Immature natural killer cell (primary cell): ENCODE results near the gene MRPL36. TPM values are rescaled to one million over a fixed set of nuclear protein-coding genes. Genes with fewer than 3 reads are reported as not detected.
"Not testable (repeated sequence)": the region's sequence is repeated elsewhere in the genome, so short reads cannot be mapped to it uniquely, and the experiment has no call there.

ENCODE experiments used
- DNase-seq, 3 donors: peaks; one replicate each; pipeline ENCODE4 v3.0.0; 2022; ENCODE audit warnings: mixed read lengths in 1 of 3
- H3K27ac Mint-ChIP-seq, 6 donors: one replicate each; pipeline ENCODE4 v1.8.0; 2020; ENCODE audit warnings: mixed read lengths in 6 of 6, mild to moderate bottlenecking in 5 of 6, inconsistent platforms in 4 of 6, moderate library complexity in 3 of 6
- H3K27me3 Mint-ChIP-seq, 3 donors: one replicate each; pipeline ENCODE4 v1.8.0; 2020 to 2021; ENCODE audit warnings: low read depth in 3 of 3, mild to moderate bottlenecking in 3 of 3, mixed read lengths in 3 of 3, moderate library complexity in 3 of 3, inconsistent platforms in 1 of 3
- H3K36me3 Mint-ChIP-seq, 3 donors: one replicate each; pipeline ENCODE4 v1.8.0; 2020; ENCODE audit warnings: mixed read lengths in 3 of 3, inconsistent platforms in 2 of 3, mild to moderate bottlenecking in 2 of 3
- H3K4me1 Mint-ChIP-seq, 2 donors: one replicate each; pipeline ENCODE4 v1.8.0; 2020; ENCODE audit warnings: inconsistent platforms in 2 of 2, mild to moderate bottlenecking in 2 of 2, mixed read lengths in 2 of 2, moderate library complexity in 1 of 2
- H3K4me3 Mint-ChIP-seq, 5 donors: one replicate each; pipeline ENCODE4 v1.8.0; 2020; ENCODE audit warnings: mild to moderate bottlenecking in 5 of 5, mixed read lengths in 5 of 5, inconsistent platforms in 3 of 5, moderate library complexity in 3 of 5
- H3K9me3 Mint-ChIP-seq, 6 donors: one replicate each; pipeline ENCODE4 v1.8.0; 2020; ENCODE audit warnings: mild to moderate bottlenecking in 6 of 6, mixed read lengths in 6 of 6, inconsistent platforms in 4 of 6, moderate library complexity in 3 of 6
- polyA plus RNA-seq, 3 donors: library from polyadenylated mRNA; unstranded; fragments of 300-500 nt; fragmentation: Illumina TruSeq; gene quantifications; one replicate each; pipeline ENCODE4 v1.2.3, GENCODE V29; 2021

The MRPL36 gene
- polyA plus RNA-seq, 3 donors from 2014 or later, result 86.5 to 142 (median 87.6) TPM

DNA sequence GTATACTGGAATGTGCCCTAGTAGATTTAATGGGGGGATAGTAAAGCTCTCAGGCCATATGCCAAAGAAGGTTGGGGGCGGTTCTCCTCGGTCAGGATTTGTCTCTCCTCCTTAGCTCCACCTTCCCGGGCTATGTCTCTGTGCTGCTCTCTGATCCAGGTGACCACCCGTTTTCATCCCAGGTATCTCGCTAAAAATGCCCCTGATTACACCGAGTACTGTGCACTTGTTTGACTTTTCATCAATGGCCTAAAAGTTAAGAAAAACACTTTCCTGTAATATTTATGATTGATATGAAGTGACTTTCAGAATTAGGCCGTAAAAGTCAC is 2.3 kb upstream of the MRPL36 start:
- Mint-ChIP-seq H3K9me3 (peaks cover 0 to 1% (median 0%) of the 10 kb centered on the region in 6 donors), H3K36me3 (peaks cover 4 to 38% (median 7%) of the 10 kb centered on the region in 3 donors), H3K27ac (peak overlapping the region; percentile 71 to 100 (median 93)), H3K4me3 (peak overlapping the region; percentile 92 to 100 (median 99)), H3K27me3 (peaks cover 3 to 15% (median 8%) of the 10 kb centered on the region in 3 donors), H3K4me1 (peaks cover 54 to 67% of the 10 kb centered on the region in 2 donors)
- no peak for DNase-seq

GRCh38 chr5:1801222-1801966 is 1.8 kb upstream of the MRPL36 start, which contains the start of gene NDUFS6:
Gene NDUFS6, plus strand, starts transcription at chr5:1801407. Its CDS starts 11 bp downstream, at chr5:1801418.
- DNase-seq, result peak; percentile 78 to 79 (median 79)
- Mint-ChIP-seq H3K27me3 (peaks cover 3 to 15% (median 8%) of the 10 kb centered on the region in 3 donors), H3K27ac (peak within 1 kb of the TSS; percentile 96 to 100 (median 98)), H3K36me3 (peaks cover 2 to 33% (median 6%) of the 10 kb centered on the region in 3 donors), H3K4me1 (peaks cover 55 to 62% of the 10 kb centered on the region in 2 donors), H3K9me3 (peaks cover 0 to 1% (median 0%) of the 10 kb centered on the region in 6 donors), H3K4me3 (peak within 1 kb of the TSS; percentile 92 to 100 (median 99))

- H3K4me1 Mint-ChIP-seq, result peaks cover 52 to 59% of the 10 kb centered on the region in 2 donors
- no peak for DNase-seq
- peaks cover 0 to 31% (median 6%) of the 10 kb centered on the region in 3 donors for H3K36me3 Mint-ChIP-seq
Observed at GRCh38 chr5:1800472-1801221, 1.0 kb upstream of the MRPL36 start.

GRCh38 chr5:1799110-1799601 is 481 bp downstream of the MRPL36 start:
- peaks cover 3 to 15% (median 8%) of the 10 kb centered on the region in 3 donors for H3K27me3 Mint-ChIP-seq
- peak overlapping the region; percentile 74 to 100 (median 92) for H3K4me3 Mint-ChIP-seq
- peaks cover 0 to 1% (median 0%) of the 10 kb centered on the region in 6 donors for H3K9me3 Mint-ChIP-seq
- H3K36me3 Mint-ChIP-seq, result peaks cover 0 to 20% (median 3%) of the 10 kb centered on the region in 3 donors
- H3K27ac Mint-ChIP-seq, result peak overlapping the region; percentile 44 to 97 (median 74)
- peaks cover 50 to 56% of the 10 kb centered on the region in 2 donors for H3K4me1 Mint-ChIP-seq
- no peak for DNase-seq

More at GRCh38 chr5:1800472-1801221, 1.0 kb upstream of the MRPL36 start:
- H3K27ac Mint-ChIP-seq, result peak overlapping the region; percentile 96 to 100 (median 98)
- H3K27me3 Mint-ChIP-seq, result peaks cover 3 to 15% (median 8%) of the 10 kb centered on the region in 3 donors
- peaks cover 0 to 1% (median 0%) of the 10 kb centered on the region in 6 donors for H3K9me3 Mint-ChIP-seq
- peak overlapping the region; percentile 92 to 100 (median 99) for H3K4me3 Mint-ChIP-seq

DNA sequence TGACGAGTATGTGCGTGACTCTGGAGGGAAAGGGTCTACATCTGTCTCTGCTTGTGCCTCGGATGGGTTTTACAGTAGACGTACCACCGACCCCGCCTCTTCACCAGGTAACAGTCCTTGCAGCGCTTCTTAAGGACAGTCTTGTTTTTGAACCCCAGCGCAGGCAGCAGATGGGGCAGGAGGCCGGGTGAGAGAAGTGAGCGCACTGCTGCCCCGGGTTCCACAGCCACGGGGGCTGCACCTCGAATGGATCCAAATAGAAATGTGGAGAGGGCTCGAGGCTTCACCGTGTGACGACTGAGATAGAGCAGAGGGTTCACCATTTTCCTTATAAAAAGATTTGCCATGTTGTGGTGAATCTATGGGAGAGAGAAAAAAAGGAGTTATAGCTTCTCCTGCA is 1.0 kb downstream of the MRPL36 start:
- Mint-ChIP-seq H3K27me3 (peaks cover 3 to 15% (median 8%) of the 10 kb centered on the region in 3 donors), H3K4me3 (peak overlapping the region; percentile 74 to 100 (median 92)), H3K27ac (peak overlapping the region; percentile 44 to 97 (median 66)), H3K4me1 (peaks cover 45 to 56% of the 10 kb centered on the region in 2 donors), H3K36me3 (peaks cover 0 to 15% (median 1%) of the 10 kb centered on the region in 3 donors)
- not testable (repeated sequence) for DNase-seq, H3K9me3 Mint-ChIP-seq

DNA sequence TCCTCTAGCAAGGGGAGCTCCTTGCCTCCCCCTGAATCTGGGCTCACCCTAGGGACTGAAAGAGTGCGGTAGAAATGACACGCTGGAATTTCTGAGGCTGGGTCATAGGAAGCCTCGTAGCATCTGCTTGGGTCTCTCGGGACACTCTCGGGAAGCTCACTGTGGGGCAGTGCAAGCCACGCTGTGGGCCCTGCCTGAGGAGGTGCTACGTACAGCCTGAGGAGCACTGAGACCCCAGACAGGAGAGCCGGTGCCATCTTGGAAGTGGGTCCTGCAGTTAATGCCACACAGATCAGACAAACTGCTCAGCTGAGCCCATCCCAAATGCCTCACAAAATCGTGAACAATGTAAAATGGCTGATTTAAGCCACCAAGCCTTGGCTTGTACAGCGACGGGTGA is 1.8 kb downstream of the MRPL36 start:
- H3K4me3 Mint-ChIP-seq, result peak overlapping the region in 3 of 5 donors; percentile 75 to 100 (median 97)
- peak overlapping the region in 1 of 6 donors; percentile 7 for H3K27ac Mint-ChIP-seq
- peaks cover 0 to 1% (median 0%) of the 10 kb centered on the region in 6 donors for H3K9me3 Mint-ChIP-seq
- DNase-seq, result no peak
- peaks cover 3 to 17% (median 12%) of the 10 kb centered on the region in 3 donors for H3K27me3 Mint-ChIP-seq
- H3K4me1 Mint-ChIP-seq, result peaks cover 45 to 55% of the 10 kb centered on the region in 2 donors
- peaks cover 0 to 13% (median 2%) of the 10 kb centered on the region in 3 donors for H3K36me3 Mint-ChIP-seq

DNA sequence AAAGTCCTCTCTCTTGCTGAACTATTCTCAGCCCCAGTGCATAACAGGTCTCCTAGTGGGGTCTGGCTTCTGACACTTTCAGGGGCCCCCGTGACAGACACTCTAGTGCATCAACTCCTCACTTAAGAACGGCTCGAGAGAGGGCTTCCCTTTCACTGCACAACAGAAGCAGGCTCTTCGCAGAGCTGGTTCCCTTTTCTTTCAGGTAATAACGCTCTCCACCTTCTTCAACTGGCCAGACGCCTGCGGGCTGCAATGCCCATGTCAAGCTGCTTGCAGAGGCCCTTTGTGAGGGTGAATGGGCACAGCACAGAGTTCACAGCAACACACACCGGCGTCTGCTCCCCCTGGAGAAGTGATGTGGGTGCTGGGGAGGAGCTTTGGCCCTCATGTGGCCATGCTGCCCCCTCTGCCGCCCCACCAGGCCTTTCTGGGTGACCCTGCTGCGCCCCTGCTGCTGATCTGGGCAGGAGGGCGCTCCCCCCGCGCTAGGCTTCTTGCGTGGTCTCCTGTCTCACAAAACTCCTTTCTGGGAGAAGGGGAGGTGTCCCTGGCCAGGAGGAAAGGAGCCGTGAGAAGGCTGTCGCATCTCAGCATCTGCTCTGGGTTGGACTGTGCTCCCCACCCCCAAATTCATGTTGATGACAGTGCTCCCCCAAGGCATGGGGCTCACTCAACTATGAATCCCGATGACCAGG is 2.4 kb downstream of the MRPL36 start:
- DNase-seq, result no peak
- peaks cover 0 to 13% (median 6%) of the 10 kb centered on the region in 3 donors for H3K36me3 Mint-ChIP-seq

DNA sequence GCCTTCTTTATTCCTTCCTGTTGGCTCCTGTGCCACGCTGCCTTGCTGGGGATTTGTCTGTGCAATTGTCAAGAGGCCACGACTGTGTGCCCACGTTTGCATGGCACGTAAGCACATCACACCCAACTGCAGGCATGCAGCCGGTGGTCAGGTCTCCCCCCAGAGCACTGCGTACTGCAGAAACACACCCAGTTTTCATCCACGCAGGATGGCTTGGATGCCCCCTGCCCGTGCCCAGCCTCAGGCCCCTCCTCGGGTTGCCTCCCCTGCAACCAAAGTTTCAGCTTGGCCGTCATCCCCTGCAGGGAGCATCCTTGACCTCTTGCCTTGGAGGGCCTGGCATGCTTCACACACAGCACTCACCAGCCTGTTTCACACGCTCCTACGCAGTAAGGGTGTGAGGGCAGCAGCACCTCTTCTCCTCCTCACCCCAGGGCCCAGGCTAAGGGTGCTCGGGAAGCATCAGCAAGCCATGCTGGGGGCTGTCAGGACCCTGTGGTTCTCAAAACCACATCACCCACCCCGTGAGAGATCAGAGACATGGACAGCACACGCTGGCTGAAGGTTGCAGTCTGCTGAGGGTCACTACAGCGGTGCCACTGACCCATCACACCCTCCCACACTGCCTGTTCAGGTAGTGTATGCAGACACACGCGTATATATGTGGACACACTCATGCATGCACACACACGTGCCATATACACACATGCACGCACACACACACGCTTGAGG is 3.1 kb downstream of the MRPL36 start:
- peaks cover 0 to 1% (median 0%) of the 10 kb centered on the region in 6 donors for H3K9me3 Mint-ChIP-seq
- peaks cover 3 to 20% (median 16%) of the 10 kb centered on the region in 3 donors for H3K27me3 Mint-ChIP-seq
- DNase-seq, result no peak
- peaks cover 0 to 13% (median 6%) of the 10 kb centered on the region in 3 donors for H3K36me3 Mint-ChIP-seq
- H3K27ac Mint-ChIP-seq, result peak overlapping the region in 1 of 6 donors; percentile 60
- H3K4me1 Mint-ChIP-seq, result peaks cover 46 to 60% of the 10 kb centered on the region in 2 donors
- H3K4me3 Mint-ChIP-seq, result peak overlapping the region in 1 of 5 donors; percentile 14

More for the DNA sequence above, 2.4 kb downstream of the MRPL36 start:
- Mint-ChIP-seq H3K27ac (no peak overlapping the region), H3K9me3 (peaks cover 0 to 1% (median 0%) of the 10 kb centered on the region in 6 donors), H3K27me3 (peaks cover 3 to 20% (median 16%) of the 10 kb centered on the region in 3 donors), H3K4me3 (peak overlapping the region in 2 of 5 donors; percentile 14 to 100), H3K4me1 (peaks cover 45 to 60% of the 10 kb centered on the region in 2 donors)

DNA sequence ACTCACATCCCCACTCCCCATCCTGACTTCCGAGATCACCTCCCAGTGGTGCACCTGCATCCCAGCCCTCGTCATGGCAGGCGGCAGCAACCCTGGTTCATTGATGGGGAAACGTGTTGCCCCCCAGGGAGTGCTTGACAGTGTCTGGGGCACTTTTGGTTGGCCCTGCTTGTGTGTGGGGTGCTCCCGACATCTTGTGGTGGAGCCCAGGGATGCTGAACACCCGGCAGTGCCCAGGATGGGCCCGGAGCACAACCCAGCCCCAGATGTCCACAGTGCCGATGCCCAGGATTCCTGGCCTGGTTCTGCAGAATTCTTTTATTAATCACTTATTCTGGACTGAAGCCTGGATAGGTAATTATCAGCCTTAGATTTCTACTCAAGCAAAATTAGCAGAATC is 3.7 kb downstream of the MRPL36 start:
- no peak for DNase-seq
- peak overlapping the region in 1 of 6 donors; percentile 60 for H3K27ac Mint-ChIP-seq
- H3K9me3 Mint-ChIP-seq, result peaks cover 0 to 1% (median 0%) of the 10 kb centered on the region in 6 donors
- H3K4me1 Mint-ChIP-seq, result peaks cover 46 to 65% of the 10 kb centered on the region in 2 donors
- peaks cover 3 to 19% (median 16%) of the 10 kb centered on the region in 3 donors for H3K27me3 Mint-ChIP-seq
- peaks cover 0 to 13% (median 6%) of the 10 kb centered on the region in 3 donors for H3K36me3 Mint-ChIP-seq
- H3K4me3 Mint-ChIP-seq, result no peak overlapping the region

DNA sequence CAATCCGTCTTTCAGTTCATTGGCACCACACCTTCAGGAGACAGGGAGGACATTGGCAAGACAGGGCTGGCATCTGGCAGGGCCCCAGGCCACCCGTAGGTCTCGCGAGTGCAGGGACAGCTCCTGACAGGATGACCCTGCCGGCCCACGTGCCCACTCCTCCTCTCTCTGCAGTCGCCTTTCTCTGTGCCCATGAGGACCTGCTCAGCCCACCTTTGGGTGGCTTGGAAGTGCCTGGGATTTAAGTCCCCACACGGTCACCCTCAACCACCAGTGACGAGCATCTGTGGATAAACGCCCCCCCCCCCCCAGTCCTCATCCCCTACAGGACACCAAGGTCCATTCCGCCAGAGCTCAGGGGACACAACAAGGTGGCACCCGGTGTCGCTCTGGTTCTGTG is 4.1 kb downstream of the MRPL36 start:
- H3K4me3 Mint-ChIP-seq, result no peak overlapping the region
- H3K4me1 Mint-ChIP-seq, result peaks cover 41 to 61% of the 10 kb centered on the region in 2 donors
- peak overlapping the region in 2 of 6 donors; percentile 5 to 33 for H3K27ac Mint-ChIP-seq

GRCh38 chr5:1794901-1795290 is 4.7 kb downstream of the MRPL36 start:
- peaks cover 35 to 55% of the 10 kb centered on the region in 2 donors for H3K4me1 Mint-ChIP-seq
- peak overlapping the region in 2 of 6 donors; percentile 10 to 34 for H3K27ac Mint-ChIP-seq
- peaks cover 0 to 13% (median 6%) of the 10 kb centered on the region in 3 donors for H3K36me3 Mint-ChIP-seq
- no peak for DNase-seq
- H3K4me3 Mint-ChIP-seq, result no peak overlapping the region
- H3K27me3 Mint-ChIP-seq, result peaks cover 0 to 10% (median 10%) of the 10 kb centered on the region in 3 donors
- no peaks in the 10 kb centered on the region for H3K9me3 Mint-ChIP-seq

More for the DNA sequence above, 4.1 kb downstream of the MRPL36 start:
- Mint-ChIP-seq H3K27me3 (peaks cover 3 to 16% (median 14%) of the 10 kb centered on the region in 3 donors), H3K9me3 (peaks cover 0 to 1% (median 0%) of the 10 kb centered on the region in 6 donors), H3K36me3 (peaks cover 0 to 13% (median 6%) of the 10 kb centered on the region in 3 donors)
- no peak for DNase-seq
